Liver (tissue), 9 donors: ENCODE data around the gene CTRB1. TPM values are rescaled to one million over a fixed set of nuclear protein-coding genes. Genes with fewer than 3 reads are reported as not detected.

Source experiments
- DNase-seq: peaks from one replicate; pipeline ENCODE4 v3.0.0-alpha.2; 2017; ENCODE audit warnings: low spot score
- H3K27ac ChIP-seq, 2 donors: one replicate each; pipeline ENCODE4 v1.7.0; 2013; ENCODE audit warnings: inconsistent platforms in 2 of 2, low read length in 2 of 2, control low read depth in 1 of 2, low read depth in 1 of 2, mild to moderate bottlenecking in 1 of 2
- H3K27me3 ChIP-seq, 4 donors: one replicate each; pipeline versions ENCODE4 v1.6.1 to v1.7.0; 2013; ENCODE audit warnings: low read length in 3 of 4, inconsistent platforms in 1 of 4, mild to moderate bottlenecking in 1 of 4, moderate library complexity in 1 of 4; ENCODE audit not compliant: control insufficient read depth in 4 of 4, insufficient read depth in 4 of 4
- H3K36me3 ChIP-seq, 4 donors: one replicate each; pipeline versions ENCODE4 v1.6.1 to v1.7.0; 2013; ENCODE audit warnings: low read length in 3 of 4, mild to moderate bottlenecking in 3 of 4, low read depth in 1 of 4, moderate library complexity in 1 of 4; ENCODE audit not compliant: control insufficient read depth in 4 of 4, insufficient read depth in 3 of 4
- H3K4me1 ChIP-seq, 4 donors: one replicate each; pipeline versions ENCODE4 v1.6.1 to v1.7.0; 2013; ENCODE audit warnings: low read length in 3 of 4, mild to moderate bottlenecking in 3 of 4, moderate library complexity in 1 of 4; ENCODE audit not compliant: control insufficient read depth in 4 of 4, insufficient read depth in 4 of 4
- H3K4me3 ChIP-seq, 3 donors: one replicate each; pipeline versions ENCODE4 v1.6.1 to v1.7.0; 2013; ENCODE audit warnings: low read length in 3 of 3, control low read depth in 1 of 3, low read depth in 1 of 3, mild to moderate bottlenecking in 1 of 3
- H3K9ac ChIP-seq, 2 donors: one replicate each; pipeline ENCODE4 v1.7.0; 2013; ENCODE audit warnings: low read length in 2 of 2, mild to moderate bottlenecking in 2 of 2, moderate library complexity in 2 of 2, control low read depth in 1 of 2, low read depth in 1 of 2
- H3K9me3 ChIP-seq, 4 donors: one replicate each; pipeline versions ENCODE4 v1.6.1 to v1.7.0; 2013; ENCODE audit warnings: low read length in 3 of 4; ENCODE audit not compliant: control insufficient read depth in 4 of 4
- EGR1 ChIP-seq, 2 donors: IDR thresholded peaks; 2 replicates each; pipeline ENCODE4 v1.6.1; 2016 to 2018; ENCODE audit warnings: antibody characterized with exemption in 2 of 2, low read depth in 2 of 2
- FOXA2 ChIP-seq: IDR thresholded peaks from 2 replicates; pipeline ENCODE4 v1.6.1; 2016; ENCODE audit warnings: antibody characterized with exemption
- GABPA ChIP-seq, 2 donors: IDR thresholded peaks in 1 of 2; conservative IDR thresholded peaks in 1 of 2; 2 replicates each; pipeline ENCODE4 v1.6.1; 2016; ENCODE audit warnings: antibody characterized with exemption in 2 of 2, mild to moderate bottlenecking in 1 of 2, moderate library complexity in 1 of 2
- HNF4G ChIP-seq: IDR thresholded peaks from 2 replicates; pipeline ENCODE4 v1.6.1; 2016; ENCODE audit warnings: antibody characterized with exemption
- RAD21 ChIP-seq, 2 donors: IDR thresholded peaks; 2 replicates each; pipeline ENCODE4 v1.6.1; 2016; ENCODE audit warnings: antibody characterized with exemption in 2 of 2, mild to moderate bottlenecking in 2 of 2
- REST ChIP-seq: IDR thresholded peaks from 2 replicates; pipeline ENCODE4 v1.6.1; 2016; ENCODE audit warnings: antibody characterized with exemption, mild to moderate bottlenecking
- RXRA ChIP-seq, 2 donors: IDR thresholded peaks; 2 replicates each; pipeline ENCODE4 v1.6.1; 2017 to 2018; ENCODE audit warnings: antibody characterized with exemption in 2 of 2, mild to moderate bottlenecking in 1 of 2
- SP1 ChIP-seq: IDR thresholded peaks from 2 replicates; pipeline ENCODE4 v1.6.1; 2018; ENCODE audit warnings: antibody characterized with exemption, mild to moderate bottlenecking
- YY1 ChIP-seq: IDR thresholded peaks from 2 replicates; pipeline ENCODE4 v1.6.1; 2016; ENCODE audit warnings: antibody characterized with exemption, mild to moderate bottlenecking
- WGBS: extraction: QIAGEN DNeasy Blood & Tissue Kit; methylation state at CpG from one replicate; pipeline ENCODE4 v1.1.7; 2013; 5-methylcytosine and 5-hydroxymethylcytosine counted together
- polyA plus RNA-seq, 2 donors: library from polyadenylated mRNA; stranded (reverse) in 1 of 2; unstranded in 1 of 2; fragments of 200-250 nt in 1 of 2; fragments of >200 nt in 1 of 2; fragmentation: Nextera tagmentation in 1 of 2; extraction: Ambion mirVana in 1 of 2; gene quantifications; one replicate each; pipeline versions ENCODE4 v1.2.1 to v1.2.3, GENCODE V29; 2013 to 2015
- total RNA-seq, 2 donors: library from RNA; depleted of rRNA; stranded (reverse); fragments of >200 nt; gene quantifications; one replicate each; pipeline ENCODE4 v1.2.3, GENCODE V29; 2014
- TF ChIP-seq, protein P1 (sequence below): IDR thresholded peaks from 2 replicates; pipeline ENCODE4 v1.6.1; 2016; ENCODE audit warnings: antibody characterized with exemption
- TF ChIP-seq, protein P2 (sequence below): fragments of 150-350 bp; IDR thresholded peaks from 2 replicates; pipeline ENCODE4 v1.5.1; 2017; ENCODE audit warnings: improper control_type of control experiment, low read depth, low read length; ENCODE audit not compliant: missing input control
- donor health status: healthy.
- donor health status: healthy.
- donor health status: healthy.
- donor health status: healthy.
- donor health status: healthy.

The CTRB1 gene
- total and polyA plus RNA-seq, 4 donors: not detected

GRCh38 chr16:75189638-75190245, 29.0 kb upstream of the CTRB1 start (continued):
- no peak for TF ChIP-seq REST
- no peak for TF ChIP-seq SP1

DNA sequence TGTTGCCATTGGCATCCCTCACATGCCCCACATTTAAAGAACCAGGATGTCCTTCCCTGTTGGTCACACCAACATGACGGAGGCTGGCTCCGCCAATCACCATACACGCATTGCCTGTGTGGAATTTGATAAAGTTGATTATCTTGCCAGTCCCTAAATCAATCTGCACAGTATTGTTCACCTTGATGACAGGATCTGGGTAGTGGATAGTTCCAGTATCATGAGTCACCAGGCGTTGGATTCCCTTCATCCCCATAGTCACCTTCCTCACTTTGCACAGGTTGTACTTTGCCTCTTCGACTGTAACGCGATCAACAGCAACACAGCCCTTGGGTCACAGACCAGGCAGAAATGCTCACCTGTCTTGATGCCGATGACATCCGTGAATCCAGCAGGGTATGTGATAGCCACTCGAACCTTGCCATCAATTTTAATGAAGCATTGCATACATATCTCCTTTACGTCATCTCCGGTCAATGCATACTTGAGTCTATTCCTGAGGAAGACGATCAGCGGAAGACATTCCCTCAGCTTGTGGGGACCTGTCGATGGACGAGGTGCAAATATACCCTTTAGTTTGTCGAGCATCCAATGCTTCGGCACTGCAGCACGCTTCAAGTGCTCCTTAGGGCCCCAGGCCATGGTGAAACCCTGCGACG, 26.1 kb upstream of the CTRB1 start:
- Histone ChIP-seq H3K27ac (no peak overlapping the region), H3K4me1 (no peaks in the 10 kb centered on the region), H3K4me3 (no peak overlapping the region), H3K9me3 (no peaks in the 10 kb centered on the region), H3K36me3 (no peaks in the 10 kb centered on the region), H3K27me3 (peaks cover 0 to 4% (median 0%) of the 10 kb centered on the region in 4 donors), H3K9ac (no peak overlapping the region)
- 93% methylated on average over 21 of the region's 21 CpGs for WGBS
- DNase-seq: no peak
- TF ChIP-seq RXRA (IDR thresholded peaks at IDR 0.05) (no peak), FOXA2 (no peak), REST (no peak), HNF4G (no peak), YY1 (no peak), RAD21 (IDR thresholded peaks at IDR 0.05) (no peak), EGR1 (IDR thresholded peaks at IDR 0.05; ENCODE audit: low read depth in 2 of 2) (no peak), SP1 (no peak), GABPA (IDR thresholded peaks at IDR 0.05 in 1 of 2, conservative IDR thresholded peaks at IDR 0.05 in 1 of 2) (no peak)
- TF ChIP-seq, protein P1, sequence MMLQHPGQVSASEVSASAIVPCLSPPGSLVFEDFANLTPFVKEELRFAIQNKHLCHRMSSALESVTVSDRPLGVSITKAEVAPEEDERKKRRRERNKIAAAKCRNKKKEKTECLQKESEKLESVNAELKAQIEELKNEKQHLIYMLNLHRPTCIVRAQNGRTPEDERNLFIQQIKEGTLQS: no peak
- TF ChIP-seq, protein P2, sequence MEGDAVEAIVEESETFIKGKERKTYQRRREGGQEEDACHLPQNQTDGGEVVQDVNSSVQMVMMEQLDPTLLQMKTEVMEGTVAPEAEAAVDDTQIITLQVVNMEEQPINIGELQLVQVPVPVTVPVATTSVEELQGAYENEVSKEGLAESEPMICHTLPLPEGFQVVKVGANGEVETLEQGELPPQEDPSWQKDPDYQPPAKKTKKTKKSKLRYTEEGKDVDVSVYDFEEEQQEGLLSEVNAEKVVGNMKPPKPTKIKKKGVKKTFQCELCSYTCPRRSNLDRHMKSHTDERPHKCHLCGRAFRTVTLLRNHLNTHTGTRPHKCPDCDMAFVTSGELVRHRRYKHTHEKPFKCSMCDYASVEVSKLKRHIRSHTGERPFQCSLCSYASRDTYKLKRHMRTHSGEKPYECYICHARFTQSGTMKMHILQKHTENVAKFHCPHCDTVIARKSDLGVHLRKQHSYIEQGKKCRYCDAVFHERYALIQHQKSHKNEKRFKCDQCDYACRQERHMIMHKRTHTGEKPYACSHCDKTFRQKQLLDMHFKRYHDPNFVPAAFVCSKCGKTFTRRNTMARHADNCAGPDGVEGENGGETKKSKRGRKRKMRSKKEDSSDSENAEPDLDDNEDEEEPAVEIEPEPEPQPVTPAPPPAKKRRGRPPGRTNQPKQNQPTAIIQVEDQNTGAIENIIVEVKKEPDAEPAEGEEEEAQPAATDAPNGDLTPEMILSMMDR: no peak
